ENCODE data around the gene CCN2. TPM values are rescaled to one million over a fixed set of nuclear protein-coding genes. Genes with fewer than 3 reads are reported as not detected.
A peak's percentile ranks its signal among the peaks of the same experiment; 100 is the strongest.

The CCN2 gene
- total RNA-seq, 1 experiment from 2014 or later = 3.1 TPM

GRCh38 chr6:131995917-131996316, 44.7 kb upstream of the CCN2 start (continued):
- TF ChIP-seq SP1 (IDR thresholded peaks at IDR 0.05; ENCODE audit: low read depth) = peak; percentile 81
- TF ChIP-seq ZFX (IDR thresholded peaks at IDR 0.05) = no peak
- no peak for TF ChIP-seq EZH2 (IDR thresholded peaks at IDR 0.05)
- 0 out of 2 replicates have a peak, but pooled peaks have one; percentile 26 for TF ChIP-seq SIN3A (IDR thresholded peaks at IDR 0.05; ENCODE audit: low read depth)
- TF ChIP-seq CBX3 (IDR thresholded peaks at IDR 0.05; ENCODE audit: low read depth) = peak; percentile 89
- no peak for TF ChIP-seq ZNF274 (IDR thresholded peaks at IDR 0.05; ENCODE audit: low read depth, low read length)
- no peak for TF ChIP-seq RAD21 (IDR thresholded peaks at IDR 0.05; ENCODE audit: low read depth)

- Histone ChIP-seq H3K4me2 (ENCODE audit: low read length) (no peak overlapping the region), H4K20me1 (ENCODE audit: insufficient read depth) (no peaks in the 10 kb centered on the region), H3K36me3 (ENCODE audit: control insufficient read depth in 1 of 2, insufficient read depth in 2 of 2, low read length in 2 of 2) (no peaks in the 10 kb centered on the region), H2AFZ (ENCODE audit: low read depth, low read length, poor library complexity, severe bottlenecking) (no peak overlapping the region), H3K79me2 (ENCODE audit: insufficient read depth, low read length) (no peaks in the 10 kb centered on the region), H3K9ac (ENCODE audit: low read length) (no peak overlapping the region), H3K4me3 (replicated peaks in 1 of 2; ENCODE audit: low read depth in 1 of 2, low read length in 2 of 2) (no peak overlapping the region), H3K9me3 (ENCODE audit: control insufficient read depth in 1 of 2, insufficient read depth in 1 of 2, low read depth in 1 of 2, low read length in 2 of 2) (no peaks in the 10 kb centered on the region), H3K27me3 (ENCODE audit: insufficient read depth, low read length) (no peaks in the 10 kb centered on the region), H3K4me1 (ENCODE audit: control insufficient read depth in 1 of 2, insufficient read depth in 2 of 2, low read length in 2 of 2) (peaks cover 0 to 16% of the 10 kb centered on the region in 2 experiments; a peak in 2 of 4 replicates), H3K9me2 (ENCODE audit: insufficient read depth) (no peaks in the 10 kb centered on the region), H3K27ac (ENCODE audit: low read depth, low read length) (no peak overlapping the region)
- DNase-seq (ENCODE audit: low read depth, low spot score) = no peak
- ChIA-PET RAD21 (ENCODE audit: low non-redundant PET in 1 of 2, low total read pairs in 2 of 2, uncharacterized antibody in 2 of 2, unreplicated experiment in 2 of 2) (no interaction called here), POLR2A (no interaction called here), CTCF (no interaction called here)
- BruUV-seq (replicated peaks) = no TSS peak
- intact Hi-C loops (cut with micrococcal nuclease) = no loop called here
- no peak for ATAC-seq
- TF ChIP-seq SRF (IDR thresholded peaks at IDR 0.05; ENCODE audit: low read depth) (no peak), EGR1 (IDR thresholded peaks at IDR 0.05; ENCODE audit: low read depth) (no peak), CBX3 (IDR thresholded peaks at IDR 0.05; ENCODE audit: low read depth) (no peak), RAD21 (IDR thresholded peaks at IDR 0.05; ENCODE audit: low read depth) (no peak), ELF1 (IDR thresholded peaks at IDR 0.05; ENCODE audit: borderline replicate concordance, low read depth) (no peak), EZH2phosphoT487 (IDR thresholded peaks at IDR 0.05; ENCODE audit: borderline replicate concordance) (no peak), ATF3 (IDR thresholded peaks at IDR 0.05) (no peak), SP1 (IDR thresholded peaks at IDR 0.05; ENCODE audit: low read depth) (no peak), FOSL1 (IDR thresholded peaks at IDR 0.05; ENCODE audit: low read depth) (no peak), TCF7L2 (IDR thresholded peaks at IDR 0.05; ENCODE audit: borderline replicate concordance, extremely low read depth, insufficient read depth, insufficient read length) (no peak), ZNF274 (IDR thresholded peaks at IDR 0.05; ENCODE audit: low read depth, low read length) (no peak), POLR2A (IDR thresholded peaks at IDR 0.05; ENCODE audit: borderline replicate concordance, extremely low read depth, insufficient read depth, insufficient read length) (no peak), YY1 (IDR thresholded peaks at IDR 0.05; ENCODE audit: extremely low read depth, insufficient replicate concordance, low read depth, low read length) (no peak), CEBPB (IDR thresholded peaks at IDR 0.05; ENCODE audit: low read depth) (no peak), ZFX (IDR thresholded peaks at IDR 0.05) (no peak), ZBTB33 (IDR thresholded peaks at IDR 0.05; ENCODE audit: extremely low read depth, insufficient replicate concordance, low read length) (no peak)
These were observed 41.4 kb upstream of the CCN2 start for GRCh38 chr6:131992557-131992956.
